Testis (tissue), 2 donors: ENCODE results near the gene NCAM2.

Source experiments
- CTCF ChIP-seq, 3 experiments: fragments of 450-650 bp in 2 of 3; fragments of 200-600 bp in 1 of 3; sonication (generic) in 1 of 3; IDR thresholded peaks; one replicate each; pipeline ENCODE4 v1.5.1; 2016 to 2019; ENCODE audit warnings: antibody characterized with exemption in 3 of 3, mild to moderate bottlenecking in 2 of 3, moderate library complexity in 1 of 3
- POLR2A ChIP-seq: fragments of 450-650 bp; IDR thresholded peaks from one replicate; pipeline ENCODE4 v1.6.1; 2017; ENCODE audit warnings: antibody characterized with exemption, mild to moderate bottlenecking, moderate library complexity

- no peak for TF ChIP-seq CTCF (IDR thresholded peaks at IDR 0.05)
- TF ChIP-seq POLR2A = no peak
Measured at GRCh38 chr21:21290751-21291150, 292.5 kb downstream of the NCAM2 start.
